ENCODE results near the gene EXTL2. TPM values are rescaled to one million over a fixed set of nuclear protein-coding genes. Genes with fewer than 3 reads are reported as not detected.

Gene EXTL2
- total and polyA plus RNA-seq, 2 experiments from 2014 or later, result 45.3 to 45.4 TPM

DNA sequence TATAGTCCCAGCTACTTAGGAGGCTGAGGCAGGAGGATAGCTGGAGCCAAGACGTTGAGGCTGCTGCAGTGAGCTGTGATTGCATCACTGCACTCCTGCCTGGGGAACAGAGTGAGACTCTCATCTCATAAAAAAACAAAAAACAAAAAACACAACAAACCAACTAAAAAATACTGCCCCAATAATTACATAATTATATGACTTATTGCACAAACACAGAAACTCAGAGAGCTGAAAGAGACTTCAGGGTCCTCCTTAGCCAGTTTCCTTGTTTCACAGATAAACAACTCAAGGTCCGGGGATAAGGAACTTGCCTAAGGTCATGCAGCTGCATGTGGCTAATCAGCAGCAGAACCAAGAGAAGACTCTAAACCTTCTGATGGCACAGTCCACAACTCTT is 11.9 kb downstream of the EXTL2 start:
- no peaks in the 10 kb centered on the region; the same call in 2 of the 3 replicates for H3K4me1 Mint-ChIP-seq
- DNase-seq (ENCODE audit: low spot score) (no peak), ATAC-seq (no peak)
- H3K27ac Mint-ChIP-seq, result no peak overlapping the region; the same call in 1 of the 2 replicates
- no peaks in the 10 kb centered on the region for H3F3A ChIP-seq (replicated peaks; ENCODE audit: low read depth)
- peaks cover 2% of the 10 kb centered on the region for H3K27me3 Mint-ChIP-seq (ENCODE audit: insufficient read depth, low read depth, poor library complexity)
- no peaks in the 10 kb centered on the region for H3K9me3 Mint-ChIP-seq
- no peak overlapping the region for H3K4me3 ChIP-seq
- no peak overlapping the region for H3K4me3 Mint-ChIP-seq
- H4K20me1 ChIP-seq (replicated peaks; ENCODE audit: insufficient read depth), result peaks cover 17% of the 10 kb centered on the region
- H3K27me3 ChIP-seq (ENCODE audit: insufficient read depth), result no peaks in the 10 kb centered on the region
- H3K79me2 ChIP-seq (replicated peaks; ENCODE audit: insufficient read depth), result peaks cover 28% of the 10 kb centered on the region
- H3K36me3 ChIP-seq (ENCODE audit: insufficient read depth), result peaks cover 12% of the 10 kb centered on the region; the same call in 1 of the 2 replicates
- H3K27ac ChIP-seq (ENCODE audit: low read depth), result no peak overlapping the region
- peaks cover 3% of the 10 kb centered on the region; the same call in 1 of the 2 replicates for H3K4me1 ChIP-seq (ENCODE audit: insufficient read depth)
- TF ChIP-seq ZNF114 (CRISPR knock-in tag; IDR thresholded peaks at IDR 0.05) (no peak), JUNB (IDR thresholded peaks at IDR 0.05; ENCODE audit: unreplicated experiment) (no peak), ETS1 (IDR thresholded peaks at IDR 0.05) (no peak), EZH2phosphoT487 (IDR thresholded peaks at IDR 0.05; ENCODE audit: unreplicated experiment) (no peak)
- no peaks in the 10 kb centered on the region for H3K9me2 ChIP-seq (ENCODE audit: insufficient read depth)
- no peak overlapping the region for H2AFZ ChIP-seq
- H3K36me3 Mint-ChIP-seq (ENCODE audit: low read depth), result peaks cover 11% of the 10 kb centered on the region; the same call in 2 of the 3 replicates
- H3K4me2 ChIP-seq, result no peak overlapping the region

DNA sequence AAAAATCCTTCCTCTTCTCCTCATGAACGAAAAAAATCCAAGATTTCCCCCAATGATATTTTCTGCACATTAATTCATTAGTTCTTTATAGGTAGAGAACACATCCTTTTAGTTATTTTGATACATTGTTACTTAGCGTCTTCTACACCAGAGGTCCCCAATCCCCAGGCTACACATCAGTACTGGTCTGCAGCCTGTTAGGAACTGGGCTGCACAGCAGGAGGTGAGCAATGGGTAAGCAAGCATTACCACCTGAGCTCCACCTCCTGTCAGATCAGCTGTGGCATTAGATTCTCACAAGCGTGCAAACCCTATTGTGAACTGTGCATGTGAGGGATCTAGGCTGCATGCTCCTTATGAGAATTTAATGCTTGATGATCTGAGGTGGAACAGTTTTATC is 13.0 kb downstream of the EXTL2 start:
- no peaks in the 10 kb centered on the region; the same call in 2 of the 3 replicates for H3K4me1 Mint-ChIP-seq
- ATAC-seq, result no peak
- peaks cover 12% of the 10 kb centered on the region for H4K20me1 ChIP-seq (replicated peaks; ENCODE audit: insufficient read depth)
- TF ChIP-seq CREB1 (CRISPR knock-in tag; IDR thresholded peaks at IDR 0.05; ENCODE audit: low read depth), result no peak
- no peak for TF ChIP-seq EZH2 (IDR thresholded peaks at IDR 0.05; ENCODE audit: low read depth, unreplicated experiment)
- TF ChIP-seq REST (IDR thresholded peaks at IDR 0.05; ENCODE audit: unreplicated experiment), result no peak
- TF ChIP-seq ZNF462 (CRISPR knock-in tag; IDR thresholded peaks at IDR 0.05), result no peak
- no peak for TF ChIP-seq NANOG (IDR thresholded peaks at IDR 0.05; ENCODE audit: borderline replicate concordance)
- no peak for TF ChIP-seq ZNF331 (CRISPR knock-in tag; IDR thresholded peaks at IDR 0.05; ENCODE audit: low read depth)
- no peak for TF ChIP-seq EZH2phosphoT487 (IDR thresholded peaks at IDR 0.05; ENCODE audit: unreplicated experiment)

More for the DNA sequence above, 13.0 kb downstream of the EXTL2 start:
- H3K27ac Mint-ChIP-seq, result no peak overlapping the region
- peaks cover 10% of the 10 kb centered on the region; the same call in 1 of the 2 replicates for H3K36me3 ChIP-seq (ENCODE audit: insufficient read depth)
- no peak overlapping the region for H3K27ac ChIP-seq (ENCODE audit: low read depth)
- H3K27me3 ChIP-seq (ENCODE audit: insufficient read depth), result no peaks in the 10 kb centered on the region
- no peaks in the 10 kb centered on the region for H3K27me3 Mint-ChIP-seq (ENCODE audit: insufficient read depth, low read depth, poor library complexity)
- no peaks in the 10 kb centered on the region for H3K9me2 ChIP-seq (ENCODE audit: insufficient read depth)
- H3K36me3 Mint-ChIP-seq (ENCODE audit: low read depth), result peaks cover 5% of the 10 kb centered on the region; the same call in 2 of the 3 replicates
- H3K79me2 ChIP-seq (replicated peaks; ENCODE audit: insufficient read depth), result peaks cover 25% of the 10 kb centered on the region
- no peak overlapping the region for H3K4me3 ChIP-seq
- H2AFZ ChIP-seq, result no peak overlapping the region
- H3K4me1 ChIP-seq (ENCODE audit: insufficient read depth), result peaks cover 3% of the 10 kb centered on the region; the same call in 1 of the 2 replicates
- no peak overlapping the region for H3K4me3 Mint-ChIP-seq
- H3K4me2 ChIP-seq, result no peak overlapping the region
- H3K9me3 Mint-ChIP-seq, result no peaks in the 10 kb centered on the region
- no peaks in the 10 kb centered on the region for H3F3A ChIP-seq (replicated peaks; ENCODE audit: low read depth)
- DNase-seq (ENCODE audit: low spot score), result peak; percentile 12
